ENCODE measurements around the gene CLEC4D. TPM values are rescaled to one million over a fixed set of nuclear protein-coding genes. Genes with fewer than 3 reads are reported as not detected.
"Not testable (repeated sequence)": the region's sequence is repeated elsewhere in the genome, so short reads cannot be mapped to it uniquely, and the experiment has no call there.

The CLEC4D gene
- total RNA-seq, 1 donor from 2014 or later: 0.11 TPM

DNA sequence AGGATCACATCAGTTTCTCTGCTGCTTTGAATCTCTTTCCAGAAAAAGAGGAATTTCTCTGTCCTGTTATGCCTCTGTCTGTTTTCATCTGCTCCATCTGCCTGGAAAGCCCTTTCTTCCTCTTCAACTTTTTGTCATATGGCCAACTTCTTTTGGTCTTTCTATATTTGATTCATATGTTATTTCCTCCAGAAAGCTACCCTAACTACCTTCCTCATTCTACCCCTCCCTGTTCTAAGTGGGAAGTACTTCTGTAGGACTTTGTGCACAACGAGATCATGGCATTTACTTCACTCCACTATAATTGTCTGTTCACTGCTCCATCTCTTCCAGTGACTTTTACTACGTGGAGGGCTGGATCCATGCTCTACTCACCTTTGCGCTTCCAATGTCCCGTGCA lies 5.9 kb downstream of the CLEC4D start:
- intact Hi-C loops (cut with DNase I): no loop called here
- DNase-seq (ENCODE audit: missing footprints): no peak
- peak; percentile 54 for ATAC-seq

DNA sequence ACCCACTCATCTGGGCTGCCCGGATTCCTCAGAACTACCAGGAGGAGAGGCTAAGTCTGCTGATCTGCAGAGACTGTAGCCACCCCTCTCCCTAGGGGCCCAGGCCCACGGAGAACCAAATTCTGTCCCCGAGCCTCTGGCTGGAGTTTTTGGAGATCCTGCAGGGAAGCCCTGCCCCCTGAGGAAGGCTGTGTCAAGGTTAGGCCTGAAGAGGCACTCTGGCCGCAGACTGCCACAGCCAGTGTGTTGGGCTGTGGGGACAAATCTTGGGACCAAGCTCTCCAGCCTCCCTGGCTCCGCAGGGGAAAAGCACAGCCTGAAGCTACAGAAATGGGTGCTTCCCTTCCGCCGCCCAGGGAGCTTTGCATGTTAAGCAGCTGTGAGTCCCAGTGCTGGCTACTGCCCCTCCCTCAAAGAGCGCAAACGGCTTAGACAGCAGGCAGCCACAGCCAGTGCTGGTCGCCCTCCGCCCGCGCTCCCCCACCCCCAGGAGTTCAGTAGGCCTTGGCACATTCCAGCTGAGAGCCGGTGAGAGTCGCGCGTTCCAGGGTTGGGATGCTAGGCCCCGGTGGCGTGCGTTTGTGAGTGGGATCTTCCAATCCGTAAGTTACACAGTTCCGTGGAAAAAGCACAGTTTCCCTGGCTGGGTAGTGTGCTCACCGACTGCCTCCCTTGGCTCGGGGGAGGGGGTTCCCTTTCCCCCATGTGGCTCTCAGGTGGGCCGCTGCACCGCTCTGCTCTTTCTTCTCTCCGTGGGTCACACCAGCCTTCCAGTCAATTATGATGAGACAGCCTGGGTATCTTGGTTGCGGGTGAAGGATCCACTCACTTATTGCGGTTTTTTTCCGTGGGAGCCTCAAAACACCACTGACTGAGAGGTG lies 14.2 kb downstream of the CLEC4D start:
- DNase-seq (ENCODE audit: missing footprints): peak; percentile 39
- intact Hi-C loops (cut with DNase I): no loop called here
- ATAC-seq: no peak

- intact Hi-C loops (cut with DNase I): no loop called here
- DNase-seq (ENCODE audit: missing footprints) (no peak), ATAC-seq (no peak)
Measured at GRCh38 chr12:8532045-8532444, 18.7 kb downstream of the CLEC4D start.

GRCh38 chr12:8537820-8538219 lies 24.5 kb downstream of the CLEC4D start:
- intact Hi-C loops (cut with DNase I); ATAC-seq: not testable (repeated sequence)
- DNase-seq (ENCODE audit: missing footprints): peak; percentile 68

DNA sequence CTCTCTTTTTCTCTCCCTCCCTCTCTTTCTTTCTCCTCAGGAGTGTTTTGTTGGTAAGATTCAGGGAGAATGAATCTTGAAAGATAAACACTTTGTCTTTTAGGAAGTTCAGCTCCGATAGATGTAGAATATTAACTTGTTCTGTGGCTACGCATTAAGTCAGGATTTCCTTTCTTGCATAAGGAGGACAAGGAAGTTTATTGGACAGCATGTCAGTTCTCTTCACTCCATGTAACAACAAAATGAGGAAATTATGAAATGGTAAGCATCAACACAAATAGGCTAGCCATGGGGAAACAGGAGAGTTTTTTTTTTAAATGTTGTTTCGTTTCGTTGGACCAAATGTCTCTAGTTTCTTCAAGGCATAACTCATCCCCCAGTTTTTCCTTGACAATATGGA lies 27.5 kb downstream of the CLEC4D start, which contains the start of gene CLEC4E:
Gene CLEC4E, minus strand, starts transcription at position 75 of the 400 bp plus-strand sequence. CDS start 108 bp downstream, outside the sequence.
- DNase-seq (ENCODE audit: missing footprints); intact Hi-C loops (cut with DNase I): not testable (repeated sequence)
- peak; percentile 65 for ATAC-seq

DNA sequence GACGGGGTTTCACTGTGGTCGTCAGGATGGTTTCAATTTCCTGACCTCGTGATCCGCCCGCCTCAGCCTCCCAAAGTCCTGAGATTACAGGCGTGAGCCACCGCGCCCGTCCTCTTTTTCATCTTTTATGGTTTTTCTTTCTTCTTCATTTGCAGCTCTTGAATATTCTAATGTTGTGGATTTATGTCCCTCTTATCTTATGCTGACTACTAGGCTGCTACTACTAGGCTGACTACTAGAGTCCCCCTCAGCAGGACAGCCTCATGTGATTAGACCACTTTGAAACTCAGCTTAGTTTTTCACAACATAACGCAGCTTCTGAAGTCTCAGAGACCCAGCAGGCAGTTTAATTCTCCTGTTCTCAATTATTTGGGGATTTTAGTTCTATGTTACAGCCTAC lies 28.3 kb downstream of the CLEC4D start:
- intact Hi-C loops (cut with DNase I): no loop called here
- ATAC-seq: no peak

DNA sequence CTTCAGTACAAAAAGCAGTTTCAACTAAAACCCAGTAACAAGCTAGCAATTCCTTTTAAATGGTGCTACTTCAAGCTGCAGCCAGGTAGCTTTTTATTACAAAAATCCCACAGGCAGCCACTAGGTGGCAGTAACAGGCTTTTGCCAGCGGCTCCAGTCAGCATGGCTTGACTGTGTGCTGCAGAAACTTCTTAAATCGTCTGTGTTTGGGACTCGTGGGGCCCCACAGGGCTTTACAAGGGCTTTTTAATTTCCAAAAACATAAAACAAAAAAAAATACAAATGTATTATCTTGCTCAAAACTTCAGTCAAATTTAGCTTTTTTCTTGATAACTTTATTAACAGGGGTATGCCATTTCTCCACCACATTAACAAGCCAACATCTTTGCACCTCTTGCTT lies 31.0 kb downstream of the CLEC4D start:
- intact Hi-C loops (cut with DNase I): loop anchor here (2.0 kb wide), 1 partner anchor 65 kb away; no protein-coding TSS in a partner anchor

More for the DNA sequence above, 28.3 kb downstream of the CLEC4D start:
- no peak for DNase-seq (ENCODE audit: missing footprints)

GRCh38 chr12:8546591-8546990 lies 33.3 kb downstream of the CLEC4D start:
- ATAC-seq: no peak
- intact Hi-C loops (cut with DNase I): no loop called here
- no peak for DNase-seq (ENCODE audit: missing footprints)

More for the DNA sequence above, 31.0 kb downstream of the CLEC4D start:
- ATAC-seq (no peak), DNase-seq (ENCODE audit: missing footprints) (no peak)

GRCh38 chr12:8547645-8548044 lies 34.3 kb downstream of the CLEC4D start:
- DNase-seq (ENCODE audit: missing footprints) (no peak), ATAC-seq (no peak)
- intact Hi-C loops (cut with DNase I): no loop called here

DNA sequence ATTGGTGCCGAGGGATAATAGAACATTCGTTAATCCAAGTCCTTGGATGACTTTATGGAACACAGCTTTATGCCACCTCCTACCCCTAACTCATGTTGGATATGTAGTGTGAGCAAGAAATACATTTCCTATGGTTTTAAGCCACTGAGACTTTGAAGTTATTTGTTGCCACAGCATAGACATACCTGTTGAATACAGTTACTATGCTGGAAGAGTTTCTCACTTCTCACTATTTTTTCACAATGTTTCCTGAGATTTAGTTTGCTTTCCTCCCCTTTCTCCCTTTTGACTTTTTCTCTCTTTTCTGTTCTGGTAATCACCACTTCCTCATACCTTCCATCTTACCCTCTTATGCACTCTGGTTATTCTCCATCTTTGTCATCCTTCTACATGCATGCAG lies 34.9 kb downstream of the CLEC4D start:
- intact Hi-C loops (cut with DNase I): no loop called here
- DNase-seq (ENCODE audit: missing footprints) (no peak), ATAC-seq (no peak)

GRCh38 chr12:8549381-8549780 lies 36.1 kb downstream of the CLEC4D start:
- intact Hi-C loops (cut with DNase I): no loop called here
- ATAC-seq (no peak), DNase-seq (ENCODE audit: missing footprints) (no peak)

- ATAC-seq (no peak), DNase-seq (ENCODE audit: missing footprints) (no peak)
- intact Hi-C loops (cut with DNase I): no loop called here
Measured at GRCh38 chr12:8553088-8553627, 39.9 kb downstream of the CLEC4D start.

GRCh38 chr12:8554451-8555195 lies 41.3 kb downstream of the CLEC4D start:
- ATAC-seq (no peak), DNase-seq (ENCODE audit: missing footprints) (no peak)
- intact Hi-C loops (cut with DNase I): no loop called here

DNA sequence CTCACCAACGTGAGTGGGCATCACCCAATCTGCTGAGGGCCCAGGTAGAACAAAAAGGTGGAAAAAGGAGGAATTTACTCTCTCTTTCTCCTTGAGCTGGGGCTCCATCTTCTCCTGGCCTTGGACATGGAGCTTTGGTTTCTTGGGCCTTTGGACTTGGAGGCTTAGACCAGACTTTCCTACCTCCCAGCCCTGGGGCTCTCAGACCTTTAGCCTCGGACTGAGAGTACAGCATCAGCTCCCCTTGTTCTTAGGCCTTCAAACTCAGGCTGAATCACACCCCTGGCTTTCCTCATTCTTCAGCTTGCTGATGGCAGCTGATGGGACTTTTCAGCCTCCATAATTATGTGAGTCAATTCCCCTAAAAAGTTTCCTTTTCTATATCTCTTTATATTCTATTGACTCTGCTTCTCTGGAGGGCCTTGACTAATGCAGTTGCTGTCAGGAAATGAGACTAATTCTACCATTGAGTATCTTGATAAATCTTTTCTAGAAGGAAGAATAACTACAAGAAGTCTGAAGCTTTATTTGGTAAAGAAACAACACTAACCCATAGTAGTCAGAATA lies 43.3 kb downstream of the CLEC4D start:
- intact Hi-C loops (cut with DNase I): no loop called here

DNA sequence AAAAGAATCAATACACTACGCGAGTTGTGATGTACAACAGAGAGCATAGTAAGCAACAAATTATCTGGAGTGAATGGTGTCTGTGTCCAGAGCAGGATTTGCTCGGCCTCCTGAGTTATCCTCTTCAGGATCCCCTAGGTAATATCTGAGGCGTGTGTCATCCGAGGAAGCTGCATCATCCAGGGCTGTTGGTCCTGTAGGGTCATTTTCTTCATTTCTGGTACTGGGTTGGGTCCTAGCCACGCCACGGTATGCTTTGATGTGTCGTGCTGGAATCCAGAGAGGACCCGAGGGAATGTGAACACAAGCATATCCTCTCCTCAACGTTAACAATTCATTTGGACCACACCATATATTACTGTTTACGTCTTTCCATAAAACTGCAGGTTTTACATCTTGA lies 46.4 kb downstream of the CLEC4D start:
- intact Hi-C loops (cut with DNase I): no loop called here
- DNase-seq (ENCODE audit: missing footprints) (no peak), ATAC-seq (no peak)

More for the DNA sequence above, 43.3 kb downstream of the CLEC4D start:
- no peak for ATAC-seq
- DNase-seq (ENCODE audit: missing footprints): no peak

DNA sequence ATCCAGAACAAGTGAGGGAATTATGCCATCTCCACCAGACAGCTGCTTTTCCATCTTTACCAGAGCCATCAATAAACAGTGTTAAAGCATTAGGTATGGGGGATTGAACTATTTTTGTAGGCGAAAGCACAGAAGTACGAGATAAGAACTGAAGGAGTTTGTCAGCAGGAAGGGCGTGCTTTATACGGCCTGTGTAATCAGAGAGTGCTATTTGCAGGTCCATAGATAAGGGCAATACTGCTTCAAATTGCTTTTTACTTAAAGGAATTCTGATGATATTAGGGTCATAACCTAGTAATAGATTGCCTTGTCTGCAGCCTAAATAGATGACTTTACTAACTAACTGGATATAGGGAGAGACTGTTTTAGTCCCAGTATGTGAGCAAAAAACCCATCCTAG lies 47.7 kb downstream of the CLEC4D start:
- intact Hi-C loops (cut with DNase I): no loop called here
- ATAC-seq (no peak), DNase-seq (ENCODE audit: missing footprints) (no peak)

- ATAC-seq: no peak
- intact Hi-C loops (cut with DNase I): no loop called here
Measured at GRCh38 chr12:8562310-8562709, 49.0 kb downstream of the CLEC4D start.

DNA sequence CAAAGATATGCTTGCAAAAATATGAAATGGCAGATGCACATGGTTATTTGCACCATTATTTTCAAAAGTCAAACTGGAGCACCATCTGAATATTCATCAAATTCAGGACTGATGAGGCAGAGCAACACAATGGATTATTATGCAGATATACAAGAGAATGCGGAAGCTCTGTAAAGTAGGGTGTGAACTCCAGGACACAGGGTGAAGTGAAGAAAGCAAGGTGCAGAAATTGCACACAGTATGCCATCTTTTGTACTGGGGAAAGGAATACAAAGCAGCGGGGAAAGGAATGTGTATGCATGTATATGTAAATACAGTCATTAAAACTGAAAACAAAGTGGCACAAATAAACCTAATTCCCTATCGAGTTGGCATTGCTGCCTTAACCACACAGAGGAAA lies 50.1 kb downstream of the CLEC4D start:
- intact Hi-C loops (cut with DNase I): no loop called here
- DNase-seq (ENCODE audit: missing footprints) (no peak), ATAC-seq (no peak)

More at GRCh38 chr12:8562310-8562709, 49.0 kb downstream of the CLEC4D start:
- DNase-seq (ENCODE audit: missing footprints): no peak

GRCh38 chr12:8564656-8565055 lies 51.4 kb downstream of the CLEC4D start:
- intact Hi-C loops (cut with DNase I): no loop called here
- DNase-seq (ENCODE audit: missing footprints) (no peak), ATAC-seq (no peak)
